Measurements from ENCODE around the gene CST11.
A peak's percentile ranks its signal among the peaks of the same experiment; 100 is the strongest.

CST11 gene

DNA sequence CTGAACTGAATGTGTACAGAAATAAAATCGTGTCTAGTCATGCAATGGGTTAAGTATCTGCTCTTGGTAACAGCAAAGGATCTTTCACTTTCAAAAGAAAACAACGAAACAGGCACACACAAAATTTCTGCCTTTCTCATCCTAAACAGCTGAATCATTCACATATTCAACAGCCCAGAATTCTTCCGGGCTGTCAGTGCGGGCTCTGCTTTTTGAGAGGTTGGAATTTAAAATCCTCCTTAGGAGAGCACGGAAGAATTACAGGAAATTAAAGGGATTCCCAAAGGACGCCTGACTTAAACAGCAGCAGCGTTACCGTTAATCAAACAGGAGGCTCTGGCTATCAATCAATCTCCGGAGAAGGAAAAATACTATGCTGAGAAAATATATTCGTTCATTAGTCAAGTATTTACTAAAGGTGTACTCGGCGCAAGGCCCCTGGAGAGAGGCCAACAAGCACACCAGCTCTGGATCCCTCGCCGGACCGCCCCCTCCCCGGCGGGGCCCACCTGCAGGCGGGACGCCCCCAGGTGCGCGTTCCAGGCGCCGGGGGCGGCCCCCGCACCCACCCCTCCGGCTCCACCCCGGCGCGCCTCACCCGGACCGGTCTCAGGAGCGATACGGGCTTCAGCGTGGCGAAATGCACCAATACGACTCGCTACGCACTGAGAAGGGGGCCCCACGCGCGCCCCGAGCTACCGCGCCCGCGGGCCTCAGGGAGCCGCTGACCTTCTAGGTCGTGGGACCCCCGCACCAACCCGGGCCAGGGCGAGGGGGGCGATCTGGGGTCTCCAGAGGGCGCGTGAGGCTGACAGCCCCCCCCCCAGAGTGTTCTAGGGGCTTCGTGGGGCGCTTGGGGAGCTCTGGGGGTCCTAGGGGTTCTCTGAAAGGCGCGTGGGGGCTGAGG lies 32.4 kb downstream of the CST11 start:
- peak; percentile 41 for DNase-seq (ENCODE audit: low spot score)

- DNase-seq (ENCODE audit: low spot score) = no peak
Observed at GRCh38 chr20:23419657-23419994, 33.0 kb downstream of the CST11 start.

DNA sequence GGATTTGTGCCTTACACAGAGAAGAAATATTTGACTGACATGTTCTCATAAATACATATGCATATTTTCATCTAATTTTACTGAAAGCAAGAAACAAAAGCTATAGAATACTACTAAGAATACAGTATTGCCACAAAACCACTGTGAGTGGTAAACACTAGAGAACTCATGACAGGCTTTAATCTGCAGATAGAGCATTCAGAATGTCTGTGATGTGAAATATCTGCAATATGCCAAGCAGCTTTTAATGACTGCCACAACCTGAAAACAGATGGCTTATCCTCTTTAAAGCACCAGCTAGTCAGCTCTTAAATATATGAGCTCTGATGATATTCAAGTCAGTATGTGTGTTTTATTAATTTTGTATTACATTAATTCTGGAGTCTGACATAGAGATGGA lies 34.8 kb downstream of the CST11 start:
- DNase-seq (ENCODE audit: low spot score) = no peak

GRCh38 chr20:23415959-23416583 lies 36.6 kb downstream of the CST11 start:
- DNase-seq (ENCODE audit: low spot score) = peak; percentile 11

GRCh38 chr20:23415555-23415954 lies 37.1 kb downstream of the CST11 start:
- no peak for DNase-seq (ENCODE audit: low spot score)

GRCh38 chr20:23414526-23415188 lies 38.0 kb downstream of the CST11 start:
- DNase-seq (ENCODE audit: low spot score) = no peak

DNA sequence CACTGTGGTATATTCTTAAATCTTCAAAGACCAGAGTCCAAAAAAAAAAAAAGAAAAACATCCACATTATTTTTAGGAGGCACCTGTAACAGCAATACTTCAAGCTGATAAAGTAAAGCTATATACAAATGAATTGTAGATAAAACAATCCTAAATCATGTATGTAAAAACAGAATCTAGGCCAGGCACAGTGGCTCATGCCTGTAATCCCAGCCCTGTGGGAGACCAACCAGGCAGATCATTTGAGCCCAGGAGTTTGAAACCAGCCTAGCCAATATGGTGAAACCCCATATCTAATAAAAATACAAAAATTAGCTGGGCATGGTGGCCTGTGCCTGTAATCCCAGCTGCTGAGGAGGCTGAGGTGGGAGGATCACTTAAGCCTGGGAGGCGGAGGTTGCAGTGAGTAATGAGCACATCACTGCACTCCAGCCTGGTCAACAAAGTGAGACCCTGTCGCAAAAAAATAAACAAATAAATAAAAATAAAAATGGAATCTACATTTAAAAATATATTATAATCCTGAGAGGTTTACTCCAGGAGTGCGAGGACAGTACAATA lies 38.7 kb downstream of the CST11 start:
- DNase-seq (ENCODE audit: low spot score) = no peak

GRCh38 chr20:23412026-23412425 lies 40.6 kb downstream of the CST11 start:
- no peak for DNase-seq (ENCODE audit: low spot score)

- no peak for DNase-seq (ENCODE audit: low spot score)
Observed at GRCh38 chr20:23410916-23411695, 41.6 kb downstream of the CST11 start.

DNA sequence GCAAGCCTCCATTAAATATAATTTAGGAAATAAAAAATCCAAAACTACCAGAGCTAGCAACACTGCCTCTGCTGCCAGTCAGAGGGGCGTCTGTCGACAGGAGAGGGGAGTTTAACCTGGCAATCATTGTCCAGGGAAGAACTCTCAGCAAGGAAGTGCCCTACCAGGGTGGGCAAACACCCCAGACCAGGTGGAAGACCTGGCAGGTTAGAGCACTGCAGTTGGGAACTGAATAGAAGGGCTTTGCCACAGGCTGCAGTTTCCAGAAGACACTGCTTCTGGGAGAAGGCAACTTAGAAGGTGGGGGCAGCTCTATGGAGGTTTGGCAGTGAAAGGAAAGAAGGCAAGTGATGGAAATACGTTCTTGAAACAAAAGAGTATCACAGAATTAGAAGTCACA lies 42.9 kb downstream of the CST11 start:
- DNase-seq (ENCODE audit: low spot score) = no peak

DNA sequence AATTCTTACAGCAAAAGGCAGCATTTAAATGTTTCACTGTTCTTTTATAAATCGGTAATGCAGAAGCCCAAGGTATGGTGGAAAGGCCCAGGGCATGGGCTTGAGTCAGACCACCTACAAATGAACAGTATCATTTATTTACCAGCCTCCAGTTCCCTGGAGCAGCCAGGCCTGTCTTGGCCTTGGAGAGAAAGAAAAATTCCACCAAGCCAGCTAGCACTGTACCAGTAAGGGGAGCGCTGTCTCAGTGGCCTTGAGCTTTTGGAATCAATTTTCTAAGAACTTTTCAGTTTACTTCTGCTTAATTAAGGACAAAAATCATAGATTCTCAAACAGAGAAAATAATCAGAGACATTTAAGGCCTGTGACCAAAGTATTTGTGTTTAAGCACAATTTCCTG lies 43.7 kb downstream of the CST11 start:
- no peak for DNase-seq (ENCODE audit: low spot score)

GRCh38 chr20:23407781-23408464 lies 44.8 kb downstream of the CST11 start:
- peak; percentile 25 for DNase-seq (ENCODE audit: low spot score)

- DNase-seq (ENCODE audit: low spot score) = no peak
Observed at GRCh38 chr20:23406880-23407279, 45.8 kb downstream of the CST11 start.

DNA sequence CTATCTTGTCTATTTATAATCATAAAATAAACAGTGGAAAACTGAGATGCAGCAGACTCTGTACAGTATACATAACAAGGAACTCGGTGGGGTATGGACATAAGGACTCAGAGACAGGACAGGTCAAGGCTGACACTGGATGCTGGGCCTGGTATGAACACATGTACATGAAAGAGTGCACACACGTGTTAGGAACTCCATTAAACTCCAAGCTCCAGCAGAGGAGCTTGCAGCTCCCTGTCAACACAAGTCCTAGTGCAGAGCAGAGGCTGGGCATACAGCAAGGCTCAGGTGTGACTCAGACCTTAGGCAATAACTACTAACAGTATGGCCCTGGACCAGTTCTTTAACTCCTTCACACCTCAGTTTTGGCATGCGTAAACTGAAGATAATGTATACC lies 48.5 kb downstream of the CST11 start:
- DNase-seq (ENCODE audit: low spot score) = no peak

DNA sequence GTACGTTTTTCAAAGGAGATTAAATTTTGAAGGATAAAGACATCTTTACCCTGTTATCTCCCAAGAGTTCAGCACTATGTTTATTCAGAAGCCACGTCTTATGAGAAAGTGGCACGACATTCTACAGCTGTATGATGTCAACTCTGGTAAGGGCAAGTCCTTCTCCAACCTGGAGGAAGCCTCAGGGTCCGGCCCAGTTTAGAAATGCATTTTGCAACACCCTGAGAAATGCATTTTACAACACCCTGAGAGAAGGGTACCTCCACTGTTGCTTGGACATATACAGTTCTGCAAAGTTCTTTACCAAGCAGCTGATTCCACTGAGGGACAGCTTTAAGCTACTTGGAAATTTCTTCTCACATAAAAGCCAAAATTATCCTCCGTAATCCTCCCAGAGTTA lies 48.9 kb downstream of the CST11 start:
- DNase-seq (ENCODE audit: low spot score) = no peak

DNA sequence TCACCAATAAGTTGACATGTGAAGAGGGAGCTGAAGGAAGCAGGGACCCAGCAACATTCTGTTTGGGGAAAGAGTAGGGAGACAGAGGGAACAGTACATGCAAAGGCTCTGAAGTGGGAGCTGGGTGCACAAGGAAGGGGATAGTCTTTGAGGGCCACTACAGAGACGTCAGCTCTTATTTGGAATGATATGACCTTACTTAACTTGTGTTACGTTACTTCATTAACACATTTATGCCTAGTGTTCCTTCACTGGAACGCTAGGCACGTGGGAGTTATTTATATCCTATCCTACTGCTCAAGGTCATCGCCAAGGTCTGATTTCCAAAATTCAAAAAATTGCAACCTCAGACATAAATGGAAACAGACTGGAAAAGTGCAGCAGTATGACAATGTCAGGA lies 51.6 kb downstream of the CST11 start:
- no peak for DNase-seq (ENCODE audit: low spot score)

All from activated CD4-positive, alpha-beta T cell treated with anti-CD3 and anti-CD28 coated beads, Interleukin-2, Interleukin-4, amounts not matched to agents 100 ng/mL and 50 ng/mL, durations not matched to agents 16 hours and 8 hours (primary cell).